Cardiac fibroblast (primary cell): Measurements from ENCODE around the gene TM7SF2.

ENCODE experiments used
- DNase-seq, 2 donors: peaks; one replicate each; pipeline versions ENCODE4 v3.0.0 to v3.0.0-alpha.2; 2010; ENCODE audit warnings: low read depth in 2 of 2
- H3K4me3 ChIP-seq, 2 donors: replicated peaks in 1 of 2; 1 replicate in 1 of 2; 2 replicates in 1 of 2; pipeline ENCODE4 v1.5.1; 2011; ENCODE audit warnings: low read depth in 2 of 2, low read length in 2 of 2, mild to moderate bottlenecking in 2 of 2, moderate library complexity in 1 of 2
- TF ChIP-seq, protein P1 (sequence below): IDR thresholded peaks from one replicate; pipeline ENCODE4 v1.5.1; 2011; ENCODE audit warnings: low read depth, mild to moderate bottlenecking, low read length, inconsistent platforms

The TM7SF2 gene

DNA sequence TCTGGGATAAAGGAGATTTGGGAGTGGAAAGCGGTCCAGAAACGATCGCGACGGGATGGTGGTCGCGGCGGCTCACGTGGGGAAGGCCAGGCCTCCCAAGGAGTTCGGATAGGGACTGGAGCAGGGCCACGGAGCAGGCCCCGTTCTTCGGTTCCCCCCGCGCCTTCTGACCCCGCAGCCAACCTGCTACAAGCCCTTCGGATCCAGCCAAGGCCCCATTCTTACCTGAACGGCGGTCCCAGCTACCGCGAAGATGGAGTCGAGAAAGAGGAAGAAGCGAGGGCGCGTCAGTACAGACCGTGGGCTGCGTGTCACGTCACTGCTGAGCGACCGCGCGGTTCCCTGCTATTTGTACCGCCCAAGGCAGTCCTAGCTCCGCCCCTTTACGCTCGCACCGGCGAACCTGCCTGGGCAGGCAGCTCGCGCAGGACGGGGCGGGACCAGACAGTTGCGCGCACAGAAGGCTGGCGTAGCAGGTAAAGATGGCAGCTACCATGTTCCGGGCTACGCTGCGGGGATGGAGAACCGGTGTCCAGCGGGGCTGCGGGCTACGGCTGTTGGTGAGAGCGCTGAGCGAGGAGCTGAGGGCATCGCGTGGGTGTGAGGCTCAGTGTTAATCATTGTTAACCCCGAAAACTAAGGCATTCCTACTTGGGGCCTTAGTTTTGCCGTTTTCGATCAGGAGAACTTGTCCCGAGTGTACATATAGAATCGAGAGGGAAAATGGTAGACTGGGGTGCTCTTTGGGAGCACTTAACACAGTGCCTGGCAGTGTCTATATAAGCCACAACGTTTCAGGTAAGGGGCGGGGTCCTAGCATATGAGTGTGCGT lies 10.4 kb downstream of the TM7SF2 start, which contains the start of the genes FAU and MRPL49:
Gene FAU (minus strand): TSS at position 270 of the 832 bp plus-strand sequence. CDS start 321 bp downstream, outside the sequence.
Gene MRPL49 (plus strand): TSS at position 457 of the 832 bp plus-strand sequence. CDS start 26 bp downstream, at position 483.
- peak within 1 kb of the TSS; percentile 92 to 96 for H3K4me3 ChIP-seq
- DNase-seq: peak; percentile 97 to 98
- TF ChIP-seq, protein P1, sequence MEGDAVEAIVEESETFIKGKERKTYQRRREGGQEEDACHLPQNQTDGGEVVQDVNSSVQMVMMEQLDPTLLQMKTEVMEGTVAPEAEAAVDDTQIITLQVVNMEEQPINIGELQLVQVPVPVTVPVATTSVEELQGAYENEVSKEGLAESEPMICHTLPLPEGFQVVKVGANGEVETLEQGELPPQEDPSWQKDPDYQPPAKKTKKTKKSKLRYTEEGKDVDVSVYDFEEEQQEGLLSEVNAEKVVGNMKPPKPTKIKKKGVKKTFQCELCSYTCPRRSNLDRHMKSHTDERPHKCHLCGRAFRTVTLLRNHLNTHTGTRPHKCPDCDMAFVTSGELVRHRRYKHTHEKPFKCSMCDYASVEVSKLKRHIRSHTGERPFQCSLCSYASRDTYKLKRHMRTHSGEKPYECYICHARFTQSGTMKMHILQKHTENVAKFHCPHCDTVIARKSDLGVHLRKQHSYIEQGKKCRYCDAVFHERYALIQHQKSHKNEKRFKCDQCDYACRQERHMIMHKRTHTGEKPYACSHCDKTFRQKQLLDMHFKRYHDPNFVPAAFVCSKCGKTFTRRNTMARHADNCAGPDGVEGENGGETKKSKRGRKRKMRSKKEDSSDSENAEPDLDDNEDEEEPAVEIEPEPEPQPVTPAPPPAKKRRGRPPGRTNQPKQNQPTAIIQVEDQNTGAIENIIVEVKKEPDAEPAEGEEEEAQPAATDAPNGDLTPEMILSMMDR: no peak

DNA sequence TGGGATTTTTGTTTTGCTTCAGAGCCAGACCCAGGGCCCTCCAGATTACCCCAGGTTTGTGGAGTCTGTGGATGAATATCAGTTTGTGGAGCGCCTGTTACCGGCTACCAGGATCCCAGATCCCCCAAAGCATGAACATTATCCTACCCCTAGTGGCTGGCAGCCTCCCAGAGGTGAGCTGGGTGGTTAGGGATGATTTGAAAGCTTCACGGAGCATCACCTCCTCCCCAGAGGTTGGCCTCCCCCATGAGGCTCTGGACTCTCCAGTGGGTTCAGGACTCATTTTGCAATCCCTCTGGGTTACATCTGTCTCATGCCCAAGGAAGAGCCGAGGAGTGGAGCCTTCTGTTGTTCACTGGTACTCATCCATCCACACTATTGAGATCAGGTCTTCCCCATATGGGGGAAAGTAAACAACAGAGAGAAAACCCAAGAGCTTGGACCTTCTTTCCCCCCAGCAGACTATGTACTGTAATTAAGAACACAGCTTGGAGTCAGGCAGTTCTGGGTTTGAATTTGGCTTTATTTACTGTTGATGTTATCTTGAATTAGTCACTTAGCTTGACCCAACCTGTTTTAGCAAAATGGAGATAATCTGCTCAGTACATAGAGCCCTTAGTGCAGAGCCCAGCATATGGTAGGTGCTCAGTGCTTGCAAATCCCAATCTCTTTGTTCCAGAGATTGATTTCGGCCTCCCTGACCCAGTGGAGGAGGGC lies 13.0 kb downstream of the TM7SF2 start:
- TF ChIP-seq, protein P1: no peak
- DNase-seq: no peak
- no peak overlapping the region for H3K4me3 ChIP-seq

DNA sequence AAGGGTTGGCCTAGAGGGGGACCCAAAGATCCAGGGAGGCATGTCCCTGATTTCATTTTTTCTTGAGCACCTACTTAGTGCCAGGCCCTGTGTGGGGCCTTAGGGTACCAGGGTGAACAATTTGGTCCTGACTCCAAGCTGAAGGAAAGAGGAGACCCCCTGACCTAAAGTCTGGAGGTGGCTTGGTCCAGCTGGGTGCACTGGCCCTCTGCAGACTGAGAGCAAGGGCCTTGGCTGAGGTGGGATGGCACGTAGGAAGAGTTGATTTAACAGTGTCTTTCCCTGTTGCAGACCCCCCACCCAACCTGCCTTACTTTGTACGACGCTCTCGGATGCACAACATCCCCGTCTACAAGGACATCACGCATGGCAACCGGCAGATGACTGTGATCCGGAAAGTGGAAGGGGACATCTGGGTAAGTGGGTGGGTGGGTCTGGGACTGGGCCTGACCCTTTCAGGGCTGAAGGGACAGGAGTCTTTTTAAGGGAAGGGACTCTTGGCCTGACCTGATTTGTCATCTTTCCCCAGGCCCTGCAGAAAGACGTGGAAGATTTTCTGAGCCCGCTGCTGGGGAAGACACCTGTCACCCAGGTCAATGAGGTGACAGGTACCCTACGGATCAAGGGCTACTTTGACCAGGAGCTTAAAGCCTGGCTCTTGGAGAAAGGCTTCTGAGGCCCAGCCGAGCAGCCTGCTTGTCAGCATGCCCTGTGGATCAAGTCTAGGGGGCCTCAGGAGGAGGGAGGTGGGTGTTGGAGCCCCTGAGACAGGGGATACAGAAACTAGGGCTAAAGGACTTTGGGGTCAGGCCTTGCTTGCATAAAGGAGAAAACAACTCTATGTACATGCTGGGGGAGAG lies 13.8 kb downstream of the TM7SF2 start:
- no peak for DNase-seq
- H3K4me3 ChIP-seq: no peak overlapping the region
- TF ChIP-seq, protein P1: no peak

DNA sequence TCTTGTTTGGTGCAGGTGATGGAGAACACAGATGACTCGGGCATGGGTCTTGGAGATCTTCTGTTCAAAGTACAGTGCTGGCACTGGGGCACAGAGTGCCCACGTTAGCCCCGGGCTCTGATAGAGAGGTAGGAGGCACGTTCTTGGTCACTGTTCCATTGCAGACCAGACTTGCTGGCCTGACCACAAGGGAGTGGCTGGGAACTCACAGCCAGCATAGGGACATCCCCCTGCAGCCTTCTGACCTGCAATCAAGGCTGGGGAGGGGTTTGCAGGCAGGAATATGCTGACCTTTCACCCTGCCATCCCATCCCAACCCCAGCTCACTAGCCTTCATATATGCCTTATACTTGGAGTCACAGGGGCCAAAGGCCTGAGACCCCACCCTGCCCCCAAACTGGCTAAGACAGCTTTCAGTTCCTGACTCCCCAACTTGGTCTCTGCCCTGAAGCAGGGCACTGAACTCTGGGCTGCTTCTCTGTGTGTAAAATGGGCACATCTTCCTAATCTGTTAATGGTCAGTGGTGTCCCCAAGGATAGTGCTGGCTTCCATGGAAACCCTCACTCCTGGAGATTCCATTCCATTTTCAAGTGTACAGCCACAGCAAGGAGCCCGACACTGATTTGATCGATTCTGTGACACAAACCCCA lies 15.1 kb downstream of the TM7SF2 start:
- no peak overlapping the region for H3K4me3 ChIP-seq
- DNase-seq: no peak
- TF ChIP-seq, protein P1: no peak

DNA sequence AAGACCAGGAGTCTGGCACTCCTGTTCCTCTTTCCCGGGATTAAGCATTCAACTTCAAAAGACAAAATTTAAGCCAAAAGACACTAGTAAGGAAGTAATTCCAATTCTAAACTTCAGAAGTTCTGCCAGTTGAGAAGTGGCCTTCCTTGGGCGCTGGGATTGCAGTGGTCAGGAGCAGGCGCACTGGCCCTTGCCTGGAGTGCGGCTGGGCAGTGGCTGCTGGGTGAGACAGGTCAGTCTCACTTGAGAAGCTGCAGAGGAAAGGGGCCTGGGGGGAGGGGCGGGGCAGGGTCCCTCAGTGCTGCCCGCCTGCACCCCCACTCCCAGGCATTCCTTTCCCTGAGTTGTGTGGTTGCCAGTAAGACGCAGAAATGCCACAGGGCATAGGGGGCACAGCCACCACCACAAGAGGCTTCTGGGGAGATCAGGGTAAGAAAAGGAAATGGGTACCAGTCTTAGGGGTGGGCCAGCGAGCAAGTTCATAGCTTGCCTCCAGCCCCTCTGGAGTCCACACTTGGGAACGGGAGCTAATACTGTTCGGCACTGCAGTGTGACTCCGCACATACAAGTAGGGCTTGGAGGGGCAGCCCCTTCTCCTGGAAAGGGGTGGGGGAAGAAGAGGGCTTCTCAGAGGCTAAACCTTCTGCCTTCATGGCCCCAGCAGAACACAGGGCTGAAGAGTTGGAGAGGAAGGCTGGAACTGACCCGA lies 16.0 kb downstream of the TM7SF2 start:
- no peak overlapping the region for H3K4me3 ChIP-seq
- DNase-seq: no peak
- TF ChIP-seq, protein P1: no peak
